RCC 7860 (cell line): Measurements from ENCODE around the gene MGMT.

Source experiments
- DNase-seq: peaks from one replicate; pipeline ENCODE4 v3.0.0-alpha.2; 2015; ENCODE audit warnings: low spot score
- FAIRE-seq: peaks from 2 replicates; lab custom pipeline; 2012; peaks lifted over from hg19 to GRCh38; lab: Jason Lieb, UNC

MGMT gene

DNA sequence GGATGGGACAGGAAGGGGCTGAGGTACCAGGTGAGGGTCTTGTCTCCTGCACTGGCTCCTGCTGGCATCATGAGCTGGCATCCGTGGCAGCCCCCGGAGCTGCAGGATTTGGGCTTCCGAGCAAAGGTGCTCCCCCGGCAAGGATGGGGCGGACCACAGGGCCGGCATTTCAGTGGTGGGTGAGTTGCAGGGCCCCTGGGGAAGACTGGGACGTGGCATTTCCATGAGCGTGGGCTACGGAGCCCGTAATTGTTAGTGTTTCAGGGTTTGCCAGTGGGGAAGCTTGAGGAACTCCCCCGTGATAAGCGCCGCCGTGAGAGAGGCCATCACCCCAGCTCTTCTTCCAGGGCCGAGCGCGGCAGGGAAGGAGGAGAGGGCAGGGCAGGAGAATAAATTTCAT lies 235.6 kb downstream of the MGMT start:
- no peak for DNase-seq
- FAIRE-seq, result no peak

DNA sequence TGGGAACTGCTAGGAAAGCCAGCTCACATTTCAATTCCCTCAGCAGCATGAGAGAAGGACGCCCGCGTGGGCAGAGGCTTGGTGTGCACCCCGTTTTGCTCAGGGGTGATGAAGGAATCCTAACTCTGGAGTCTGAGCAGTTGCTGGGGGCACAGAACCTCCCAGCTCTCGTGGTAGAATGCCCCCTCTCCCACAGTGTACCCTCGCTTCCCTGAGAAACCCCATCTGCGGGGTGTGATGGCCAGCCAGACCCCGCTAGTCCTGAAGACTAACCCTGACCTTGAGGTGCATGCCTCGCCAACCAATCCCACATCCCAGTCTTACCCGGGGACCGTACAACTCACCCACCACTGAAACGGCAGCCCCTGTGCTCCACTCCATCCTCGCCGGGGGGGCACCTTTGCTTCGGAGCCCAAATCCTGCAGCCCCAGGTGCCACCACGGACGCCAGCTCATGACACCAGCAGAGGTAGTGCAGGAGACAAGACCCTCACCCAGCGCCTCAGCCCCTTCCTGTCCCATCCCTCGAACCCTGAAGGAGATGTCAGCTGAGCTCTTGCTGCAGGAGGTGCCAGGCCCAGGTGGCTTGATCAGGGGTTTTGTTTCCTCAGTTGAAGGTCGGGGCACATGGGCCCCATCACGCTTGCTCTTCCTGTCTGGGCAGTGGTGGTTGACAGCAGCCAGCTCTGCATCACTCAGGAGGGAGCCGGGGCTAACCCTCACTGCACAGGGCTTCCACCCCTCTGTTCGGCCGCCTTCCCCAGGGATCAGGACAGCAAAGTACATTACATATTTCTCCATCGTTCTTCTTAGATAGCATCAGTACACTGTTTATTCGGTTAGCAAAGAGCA lies 236.5 kb downstream of the MGMT start:
- DNase-seq (no peak), FAIRE-seq (no peak)

DNA sequence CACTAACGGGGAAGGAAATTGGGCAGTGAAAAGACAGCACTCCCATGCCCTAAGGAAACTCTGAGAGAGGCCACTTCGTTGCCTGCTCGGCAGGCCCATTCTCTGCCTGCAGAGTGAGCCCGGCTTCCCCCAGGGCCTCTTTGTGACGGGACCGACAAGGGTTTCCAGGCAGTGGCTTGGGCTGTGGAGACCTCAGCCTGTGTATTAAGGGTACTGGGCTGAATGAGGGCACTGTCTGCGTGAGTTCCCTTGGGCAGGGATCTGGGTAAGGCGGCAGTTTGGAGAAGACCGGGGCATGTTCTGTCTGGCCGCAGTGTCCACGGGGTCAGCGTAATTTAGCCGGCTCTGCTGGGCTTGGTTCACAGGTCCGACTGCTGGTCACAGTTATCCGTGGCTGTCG lies 237.2 kb downstream of the MGMT start:
- FAIRE-seq (no peak), DNase-seq (no peak)

DNA sequence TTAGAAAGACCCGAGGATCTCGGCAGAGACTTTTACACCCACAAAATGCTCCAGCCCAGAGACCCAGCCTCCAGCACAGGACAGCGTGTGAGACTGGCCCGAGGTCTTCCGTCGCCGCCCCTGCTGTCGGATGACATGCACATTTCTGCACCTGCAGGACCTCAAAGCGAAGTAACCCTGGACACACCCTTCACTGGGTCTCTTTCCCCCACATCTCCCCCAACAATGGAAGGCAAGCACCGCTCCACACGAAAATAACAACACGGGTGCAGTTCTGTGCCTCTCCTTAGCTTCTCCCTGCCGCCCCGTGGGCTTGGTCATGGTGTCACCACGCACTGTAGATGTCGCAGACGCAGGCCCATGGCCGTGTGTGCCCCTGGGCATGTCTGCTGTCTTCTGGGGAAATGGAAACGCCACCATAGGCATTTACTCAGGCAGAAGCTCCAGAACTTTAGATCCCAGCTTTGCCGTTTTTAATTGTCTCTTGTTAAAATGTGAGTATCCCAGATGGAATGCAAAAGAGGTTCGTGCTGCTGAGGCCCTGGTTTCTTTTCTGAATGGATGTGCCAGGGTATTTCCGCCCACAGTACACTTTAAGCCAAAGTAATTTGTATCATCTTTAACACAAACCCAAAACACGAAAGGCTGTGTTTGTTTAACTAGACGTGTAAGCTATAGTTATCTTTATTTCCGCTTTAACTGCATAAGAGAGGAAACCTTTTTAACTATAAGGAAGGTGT lies 237.9 kb downstream of the MGMT start:
- no peak for DNase-seq
- no peak for FAIRE-seq

DNA sequence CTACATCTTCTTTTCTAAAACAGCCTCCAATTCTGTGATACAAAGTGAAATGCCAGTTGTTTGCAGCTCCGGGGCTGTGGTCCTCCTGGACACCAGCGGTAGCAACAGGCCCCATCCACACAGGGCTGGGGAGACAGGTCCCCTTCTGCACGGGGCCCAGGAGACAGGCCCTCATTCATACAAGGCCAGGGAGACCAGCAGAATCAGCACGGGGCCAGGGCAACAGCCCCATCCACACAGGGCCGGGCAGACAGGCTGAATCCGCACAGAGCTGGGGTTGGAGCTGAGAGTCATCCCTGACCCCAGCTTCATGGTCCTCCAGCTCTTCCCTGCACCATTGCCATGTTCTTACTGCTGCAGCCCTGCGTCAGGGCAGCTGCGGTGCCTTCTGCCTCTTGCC lies 238.6 kb downstream of the MGMT start:
- DNase-seq (no peak), FAIRE-seq (no peak)

DNA sequence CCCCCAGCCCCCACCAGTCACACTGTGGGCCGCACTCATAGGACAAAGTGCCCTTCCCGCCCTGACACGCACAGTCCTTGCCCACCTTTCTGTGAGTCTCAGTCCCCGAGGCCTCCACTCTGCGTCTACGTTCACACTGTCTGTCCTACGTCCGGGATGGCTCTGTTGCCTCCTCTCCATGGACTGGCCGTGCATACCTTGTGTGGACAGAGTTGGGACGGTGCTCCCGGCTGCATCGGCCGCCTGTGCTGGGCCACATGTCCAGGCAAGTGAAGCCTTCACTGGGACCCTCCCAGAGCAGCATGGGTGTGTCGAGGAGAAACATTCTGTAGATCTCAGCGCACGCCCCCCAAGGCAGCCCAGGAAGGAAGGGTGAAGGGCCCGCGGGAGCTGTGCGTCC lies 239.0 kb downstream of the MGMT start:
- FAIRE-seq, result no peak

DNA sequence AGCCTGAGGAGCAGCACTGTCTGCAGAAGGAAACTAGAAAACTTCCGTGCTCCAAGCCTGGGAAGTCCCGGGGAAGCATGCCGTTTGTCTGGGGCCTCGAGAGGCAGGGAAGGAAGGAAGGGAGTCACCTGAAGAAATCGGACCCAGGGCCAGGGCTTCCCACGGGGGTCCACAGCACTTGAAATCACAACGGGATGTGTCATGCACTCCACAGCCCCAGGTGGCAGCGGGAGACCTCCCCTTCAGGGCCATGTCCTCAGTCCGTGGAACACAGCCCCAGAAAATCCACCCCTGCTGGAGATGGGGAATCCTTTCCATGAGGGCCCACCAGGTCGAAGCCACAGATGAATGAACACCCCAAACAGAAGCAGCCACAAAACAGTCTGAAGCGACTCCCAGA lies 239.5 kb downstream of the MGMT start:
- no peak for DNase-seq
- FAIRE-seq, result no peak

More for the DNA sequence above, 239.0 kb downstream of the MGMT start:
- no peak for DNase-seq

DNA sequence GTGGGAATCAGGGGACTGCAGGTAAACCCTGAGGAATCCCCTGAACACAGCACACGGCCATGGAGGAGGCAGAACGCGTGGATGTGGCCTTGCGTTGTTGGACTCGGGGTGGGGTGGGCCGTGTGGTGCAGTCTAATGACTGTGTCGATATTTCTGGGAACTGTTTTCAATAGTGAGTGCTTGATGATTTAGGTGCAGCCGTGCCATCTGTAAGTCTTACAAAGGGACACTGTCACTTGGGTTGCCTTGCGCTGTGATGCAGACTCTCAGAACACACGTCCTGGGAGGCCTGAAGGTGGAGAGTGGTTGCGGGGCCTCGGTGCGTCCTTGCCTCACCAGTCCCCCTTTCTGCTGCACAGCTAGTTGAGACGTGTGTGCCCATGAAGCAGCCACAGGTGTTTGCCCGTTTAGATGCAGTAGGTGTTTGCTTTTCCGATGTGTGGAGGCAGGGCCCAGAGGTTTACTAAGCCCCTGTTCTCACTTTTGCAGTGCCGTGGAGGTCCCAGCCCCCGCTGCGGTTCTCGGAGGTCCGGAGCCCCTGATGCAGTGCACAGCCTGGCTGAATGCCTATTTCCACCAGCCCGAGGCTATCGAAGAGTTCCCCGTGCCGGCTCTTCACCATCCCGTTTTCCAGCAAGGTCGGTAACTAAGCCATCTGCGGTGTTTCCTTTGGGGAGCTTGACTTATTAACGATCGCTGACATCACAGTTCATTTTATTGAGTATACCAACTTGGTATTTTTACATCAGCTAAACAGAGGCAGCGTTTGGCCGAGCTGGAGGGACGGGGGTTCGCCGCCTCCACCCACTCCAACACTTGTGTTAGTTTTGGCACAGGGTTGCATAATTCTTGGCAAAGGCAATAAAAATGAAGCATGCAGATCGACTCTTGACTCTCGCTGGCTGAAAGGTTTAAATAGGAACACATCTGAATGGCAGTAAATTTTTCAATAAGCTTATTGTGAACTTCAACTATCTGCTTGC lies 240.7 kb downstream of the MGMT start:
- no peak for DNase-seq
- FAIRE-seq, result no peak

DNA sequence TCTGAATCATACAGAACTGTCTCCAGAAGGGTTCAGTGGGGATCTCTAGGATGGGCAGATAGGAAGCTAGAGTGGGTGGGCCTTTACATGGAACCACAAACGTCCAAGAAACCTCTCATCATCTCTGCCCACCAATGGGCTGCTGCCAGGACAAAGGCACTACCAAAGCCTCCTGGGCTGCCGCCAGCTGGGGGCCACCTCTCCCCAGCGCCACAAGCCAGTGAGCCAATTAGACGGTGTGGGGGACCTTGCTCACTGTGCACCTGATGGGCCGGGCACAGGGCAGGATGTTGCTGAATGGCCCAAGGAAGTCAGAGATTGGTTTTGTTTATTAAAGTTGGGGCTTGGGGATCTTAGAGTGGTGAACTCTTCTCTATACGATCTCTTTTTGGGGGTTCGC lies 242.1 kb downstream of the MGMT start:
- no peak for FAIRE-seq

DNA sequence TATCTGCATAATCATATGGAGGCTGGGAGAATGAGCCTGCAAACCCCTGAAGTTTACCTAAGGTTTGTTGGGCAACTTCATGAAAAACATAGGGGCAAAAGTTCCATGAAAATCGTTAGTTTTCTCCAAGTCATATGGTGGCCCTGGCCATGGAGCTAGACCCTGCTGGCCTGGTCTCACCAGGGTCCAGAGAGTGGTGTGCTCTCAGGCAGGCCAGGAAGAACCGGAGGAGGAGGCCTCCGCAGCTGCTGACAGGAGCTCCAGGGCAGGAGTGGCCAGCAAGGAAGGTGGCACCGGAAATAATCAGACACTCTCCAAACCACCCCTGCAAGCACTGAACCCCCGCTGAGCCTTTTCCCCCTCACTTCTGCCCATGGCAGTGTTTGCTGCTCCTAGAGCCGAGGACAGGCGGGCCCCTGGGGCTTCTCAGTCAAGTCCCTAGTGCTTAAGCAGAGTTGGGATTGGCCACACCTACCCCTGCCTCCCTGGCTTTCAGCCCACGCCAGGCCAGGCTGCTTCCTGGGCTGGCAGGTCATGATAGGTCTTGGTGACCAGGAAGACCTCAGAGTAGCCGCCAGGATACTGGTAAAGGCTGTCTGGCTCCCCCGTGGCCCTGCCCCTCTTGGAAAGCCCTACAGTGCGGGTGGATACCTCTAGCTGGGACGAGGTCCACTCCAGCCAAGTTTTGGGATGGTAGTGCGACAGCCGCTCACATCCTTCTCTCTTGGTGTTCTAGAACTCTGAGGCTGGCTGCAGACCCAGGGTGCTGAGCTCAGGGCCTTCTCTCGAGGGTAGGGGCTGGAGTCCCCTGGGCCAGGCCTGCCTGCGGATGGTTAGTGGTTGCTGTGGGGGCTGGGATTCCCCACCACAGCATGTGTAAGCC lies 242.8 kb downstream of the MGMT start:
- no peak for FAIRE-seq
- DNase-seq, result no peak

More for the DNA sequence above, 242.1 kb downstream of the MGMT start:
- DNase-seq, result no peak

DNA sequence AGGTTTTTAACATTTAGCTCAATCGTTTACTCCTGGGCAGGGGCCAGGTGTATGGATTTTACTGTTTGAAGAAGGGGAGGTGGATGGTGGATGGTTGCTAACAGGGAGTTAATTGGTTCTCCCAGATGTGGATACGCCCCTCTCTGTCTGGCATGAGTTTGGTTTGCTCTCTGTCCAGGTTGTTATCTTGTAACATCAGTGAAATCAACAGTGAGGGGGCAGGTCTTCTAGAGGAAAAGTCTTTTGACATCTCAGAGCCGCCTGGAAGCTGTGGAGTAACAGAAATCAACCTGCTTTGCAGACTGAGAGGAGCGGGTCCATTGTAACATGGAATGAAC lies 243.4 kb downstream of the MGMT start:
- no peak for DNase-seq
- FAIRE-seq, result no peak

DNA sequence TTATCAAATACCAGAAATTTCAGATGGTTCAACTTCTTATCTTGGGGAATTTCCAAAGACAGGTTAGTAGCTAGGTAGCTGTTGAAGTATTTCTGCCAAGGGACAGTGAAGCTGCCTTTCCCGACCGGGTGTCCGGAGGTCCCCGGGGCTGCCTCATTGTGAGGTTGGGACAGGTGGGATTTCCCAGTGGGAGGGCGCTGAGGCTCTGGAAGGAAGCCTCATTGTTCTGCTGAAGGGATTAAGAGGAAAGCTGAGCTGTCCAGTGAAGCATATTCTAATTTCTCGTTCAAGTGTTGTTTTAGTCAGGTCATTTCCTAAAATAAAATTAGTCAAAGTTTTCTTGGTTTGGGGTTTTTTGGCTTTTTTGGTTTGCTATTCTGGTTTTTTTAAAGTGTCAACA lies 244.2 kb downstream of the MGMT start:
- FAIRE-seq (no peak), DNase-seq (no peak)

DNA sequence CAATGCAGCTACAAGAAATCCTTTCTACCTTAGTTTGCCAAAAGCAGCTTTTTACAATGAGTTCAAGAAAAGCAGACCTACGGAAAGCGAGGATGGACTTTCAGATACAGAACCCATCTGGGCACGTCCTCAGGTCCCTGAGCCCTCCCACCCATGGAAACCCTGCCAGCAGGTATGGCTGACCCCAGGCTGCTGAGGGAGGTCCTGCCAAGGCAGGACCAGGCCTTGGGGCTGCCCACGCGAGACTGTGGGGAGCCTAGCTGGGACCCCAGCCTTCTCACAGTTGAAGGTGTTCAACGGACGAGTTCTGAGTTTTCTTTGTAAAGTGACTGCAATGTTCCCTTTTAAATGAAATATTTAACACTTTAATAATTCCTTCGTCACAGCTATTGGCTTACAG lies 245.0 kb downstream of the MGMT start:
- no peak for FAIRE-seq
- DNase-seq, result no peak

DNA sequence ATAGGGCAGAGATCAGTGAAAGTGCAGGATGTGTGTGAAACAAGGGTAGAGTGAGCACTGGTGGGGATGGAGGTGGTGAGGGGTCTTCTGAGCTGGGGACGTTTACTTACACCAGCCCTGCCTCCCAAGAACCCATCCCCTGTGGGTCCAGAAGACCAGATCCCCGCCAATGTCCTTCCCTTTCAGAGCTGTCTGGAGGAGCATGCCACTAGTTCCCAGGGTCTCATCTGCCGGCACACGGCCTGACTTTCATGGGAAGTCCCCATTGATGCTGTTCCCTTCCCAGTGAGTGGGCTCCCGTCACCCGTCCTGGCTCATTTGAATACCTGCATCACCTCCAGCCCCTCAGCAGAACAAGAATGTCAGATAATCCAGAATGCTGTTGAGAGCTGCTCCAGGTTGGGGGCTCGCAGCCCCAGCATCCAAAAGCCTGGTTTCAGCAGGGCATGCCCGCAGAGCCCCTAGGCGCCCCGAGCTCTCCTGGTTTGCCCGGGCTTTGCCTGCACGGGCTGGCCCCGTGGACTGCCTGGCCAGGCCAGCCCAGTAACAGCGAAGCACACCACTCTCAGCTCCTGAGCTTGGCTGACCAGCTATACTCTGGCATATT lies 246.7 kb downstream of the MGMT start:
- no peak for FAIRE-seq
- no peak for DNase-seq

DNA sequence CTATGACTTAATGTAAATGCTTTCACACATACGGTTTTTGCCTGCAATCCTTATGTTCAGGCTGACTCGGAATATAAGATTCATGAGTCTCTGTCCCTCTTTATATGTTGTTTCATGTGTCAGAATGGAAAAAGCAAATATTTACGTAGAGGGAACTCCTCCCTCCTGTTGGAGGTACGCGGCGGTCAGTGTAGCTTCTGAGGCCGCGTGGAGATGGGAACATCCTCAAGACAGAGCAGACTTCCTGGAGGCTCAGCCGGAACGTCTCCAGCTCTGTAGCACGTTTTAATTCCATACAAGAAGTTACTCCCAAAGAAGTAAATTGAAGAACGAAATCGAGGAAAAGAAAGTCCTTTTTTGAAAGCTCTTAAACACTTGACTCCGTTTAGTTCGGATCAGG lies 248.8 kb downstream of the MGMT start:
- FAIRE-seq (no peak), DNase-seq (no peak)

DNA sequence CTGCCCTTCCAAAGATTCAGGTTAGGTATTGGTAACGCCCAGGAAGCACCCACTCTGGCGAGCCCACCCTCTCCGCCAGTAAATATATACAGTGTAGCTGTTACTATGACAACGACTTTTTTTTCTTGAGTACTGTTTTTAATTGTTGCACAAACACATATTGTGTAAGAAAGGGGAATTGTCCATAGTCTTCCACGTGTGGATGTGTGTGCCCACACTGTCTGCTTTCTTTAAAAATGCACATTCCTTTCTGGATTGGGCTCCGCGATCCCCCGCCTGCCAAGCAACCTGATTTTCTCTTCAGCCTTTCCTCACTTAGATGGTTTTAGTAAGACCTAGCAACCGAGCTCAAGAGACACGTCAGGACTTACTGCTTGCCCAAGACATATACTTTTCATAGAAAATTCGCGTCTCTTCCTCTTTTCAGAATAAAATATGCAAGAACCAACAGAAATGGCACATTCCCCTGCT lies 249.2 kb downstream of the MGMT start:
- DNase-seq (no peak), FAIRE-seq (no peak)

DNA sequence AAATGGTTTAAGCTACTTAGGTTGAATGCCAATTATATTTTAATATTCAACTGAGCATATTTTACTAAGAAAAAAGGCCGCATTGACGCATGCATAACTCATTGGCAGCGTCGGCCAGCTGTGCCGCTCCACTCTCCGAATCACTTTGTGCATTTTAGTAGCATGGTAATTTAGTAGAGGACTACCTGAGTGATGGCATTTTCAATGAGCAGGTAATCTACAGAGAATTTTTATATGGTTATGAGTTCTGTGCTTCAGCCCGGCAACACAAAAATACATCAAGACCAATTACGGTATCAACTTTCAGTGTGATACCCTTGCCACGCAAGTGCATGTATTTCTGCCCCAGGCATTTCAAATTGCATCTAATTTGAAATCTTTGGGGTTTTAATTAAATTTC lies 249.8 kb downstream of the MGMT start:
- DNase-seq, result no peak
- no peak for FAIRE-seq

DNA sequence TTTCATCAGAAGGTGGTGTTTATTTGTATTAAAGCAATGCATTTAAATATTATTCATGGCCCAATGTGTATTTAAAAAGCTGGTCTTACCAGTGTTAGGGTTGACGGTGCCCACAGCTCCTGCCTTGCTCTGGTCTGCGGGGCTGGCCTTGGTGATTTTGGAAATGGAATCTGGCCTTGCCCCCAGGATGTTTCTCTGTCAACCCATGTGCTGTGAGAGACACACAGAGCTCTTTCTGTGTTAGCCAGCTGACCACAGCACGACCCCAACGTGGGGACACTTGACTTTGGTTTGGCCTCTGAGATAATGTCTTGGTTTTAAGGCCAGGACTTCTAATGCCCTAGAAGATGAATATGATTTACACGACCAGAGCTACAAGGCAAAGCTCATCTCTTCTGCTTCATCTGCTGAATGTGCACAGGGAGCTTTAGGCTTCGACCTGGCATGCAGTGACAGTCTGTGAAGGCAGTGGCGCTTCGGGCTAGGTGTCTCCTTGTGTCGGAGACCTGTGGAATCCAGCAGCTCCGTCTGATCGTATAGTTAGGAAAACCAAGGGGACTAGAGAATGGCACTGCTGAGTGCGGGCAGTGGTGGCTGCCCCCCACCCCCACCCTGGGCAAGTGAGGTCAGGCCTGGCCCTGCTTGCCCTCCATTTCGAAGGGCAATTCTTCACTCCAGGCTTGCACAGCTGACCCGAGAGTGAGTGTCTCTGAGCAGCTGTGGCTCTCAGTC lies 250.9 kb downstream of the MGMT start:
- DNase-seq (no peak), FAIRE-seq (no peak)
